ENCODE data around the gene DNAJC16.

GRCh38 chr1:15618655-15619525 lies 92.2 kb downstream of the DNAJC16 start:
- TF ChIP-seq, protein P1, sequence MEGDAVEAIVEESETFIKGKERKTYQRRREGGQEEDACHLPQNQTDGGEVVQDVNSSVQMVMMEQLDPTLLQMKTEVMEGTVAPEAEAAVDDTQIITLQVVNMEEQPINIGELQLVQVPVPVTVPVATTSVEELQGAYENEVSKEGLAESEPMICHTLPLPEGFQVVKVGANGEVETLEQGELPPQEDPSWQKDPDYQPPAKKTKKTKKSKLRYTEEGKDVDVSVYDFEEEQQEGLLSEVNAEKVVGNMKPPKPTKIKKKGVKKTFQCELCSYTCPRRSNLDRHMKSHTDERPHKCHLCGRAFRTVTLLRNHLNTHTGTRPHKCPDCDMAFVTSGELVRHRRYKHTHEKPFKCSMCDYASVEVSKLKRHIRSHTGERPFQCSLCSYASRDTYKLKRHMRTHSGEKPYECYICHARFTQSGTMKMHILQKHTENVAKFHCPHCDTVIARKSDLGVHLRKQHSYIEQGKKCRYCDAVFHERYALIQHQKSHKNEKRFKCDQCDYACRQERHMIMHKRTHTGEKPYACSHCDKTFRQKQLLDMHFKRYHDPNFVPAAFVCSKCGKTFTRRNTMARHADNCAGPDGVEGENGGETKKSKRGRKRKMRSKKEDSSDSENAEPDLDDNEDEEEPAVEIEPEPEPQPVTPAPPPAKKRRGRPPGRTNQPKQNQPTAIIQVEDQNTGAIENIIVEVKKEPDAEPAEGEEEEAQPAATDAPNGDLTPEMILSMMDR (IDR thresholded peaks at IDR 0.05): no peak
- no peak for TF ChIP-seq POLR2A (IDR thresholded peaks at IDR 0.05)
